ENCODE measurements around the gene CTSA.
A peak's percentile ranks its signal among the peaks of the same experiment; 100 is the strongest.

The CTSA gene

GRCh38 chr20:45890985-45891983 is at the start of gene CTSA, which contains the start of gene NEURL2:
CTSA (plus strand) TSS chr20:45891335; CDS start chr20:45891569, 234 bp downstream.
NEURL2 (minus strand) TSS chr20:45891208; CDS start chr20:45890991, 217 bp downstream.
- DNase-seq, result peak; percentile 80 to 84

- DNase-seq, result no peak
Measured at GRCh38 chr20:45841407-45842129, 49.6 kb upstream of the CTSA start.

DNA sequence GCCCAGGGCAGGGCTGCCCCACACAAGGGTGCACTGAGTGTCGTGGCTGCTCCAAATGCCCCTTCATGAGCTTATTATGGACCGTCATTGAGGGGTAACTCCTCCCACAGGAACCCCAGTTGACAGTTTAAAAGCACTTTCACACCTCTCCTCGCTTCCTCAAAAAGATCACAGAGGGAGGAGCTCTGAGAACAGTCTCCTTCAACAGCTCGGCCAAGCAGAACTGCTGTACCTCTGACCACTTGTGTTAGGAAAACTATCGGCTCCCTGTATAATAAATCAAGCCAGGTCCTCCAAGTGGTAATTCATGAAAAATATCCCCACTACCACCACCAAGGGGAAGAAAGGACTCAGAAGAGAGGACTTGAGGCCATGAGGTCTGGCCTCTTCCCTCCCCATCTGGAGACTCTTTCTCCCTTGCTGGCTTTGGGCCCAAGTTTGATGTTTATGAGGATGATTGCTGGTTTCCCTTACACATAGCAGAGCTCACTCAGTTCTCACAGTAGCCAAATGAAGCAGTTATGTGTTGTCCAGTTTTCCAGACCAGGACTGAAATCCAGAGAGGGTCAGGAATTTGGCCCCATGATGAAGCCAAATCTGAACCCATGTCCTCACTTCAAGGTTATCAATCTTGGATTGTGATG is 48.8 kb upstream of the CTSA start:
- DNase-seq, result no peak

DNA sequence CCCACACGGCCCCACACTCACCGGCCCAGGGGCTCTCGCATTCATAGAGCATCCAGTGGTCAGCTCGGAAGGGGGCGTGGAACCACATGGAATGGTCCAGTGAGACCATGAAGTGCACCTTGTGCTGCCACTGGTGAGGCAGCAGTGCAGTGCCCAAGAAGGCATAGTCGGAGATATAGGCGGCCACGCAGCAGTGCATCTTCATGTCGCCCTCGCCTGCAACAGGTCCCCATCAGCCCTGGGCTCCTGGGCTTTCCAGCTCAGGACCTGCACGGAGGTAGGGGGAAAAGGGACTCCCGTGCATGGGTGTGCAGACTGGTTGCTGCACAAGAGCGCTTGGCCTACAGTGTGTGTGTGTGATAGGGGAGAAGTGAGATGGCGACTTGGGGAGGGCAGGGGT is 47.6 kb upstream of the CTSA start:
- DNase-seq, result no peak

GRCh38 chr20:45845452-45845851 is 45.7 kb upstream of the CTSA start:
- no peak for DNase-seq

- no peak for DNase-seq
Measured at GRCh38 chr20:45848421-45848820, 42.7 kb upstream of the CTSA start.

GRCh38 chr20:45848969-45849582 is 42.1 kb upstream of the CTSA start:
- DNase-seq, result no peak

GRCh38 chr20:45850238-45850637 is 40.9 kb upstream of the CTSA start:
- DNase-seq, result no peak

- DNase-seq, result no peak
Measured at GRCh38 chr20:45850926-45851325, 40.2 kb upstream of the CTSA start.

DNA sequence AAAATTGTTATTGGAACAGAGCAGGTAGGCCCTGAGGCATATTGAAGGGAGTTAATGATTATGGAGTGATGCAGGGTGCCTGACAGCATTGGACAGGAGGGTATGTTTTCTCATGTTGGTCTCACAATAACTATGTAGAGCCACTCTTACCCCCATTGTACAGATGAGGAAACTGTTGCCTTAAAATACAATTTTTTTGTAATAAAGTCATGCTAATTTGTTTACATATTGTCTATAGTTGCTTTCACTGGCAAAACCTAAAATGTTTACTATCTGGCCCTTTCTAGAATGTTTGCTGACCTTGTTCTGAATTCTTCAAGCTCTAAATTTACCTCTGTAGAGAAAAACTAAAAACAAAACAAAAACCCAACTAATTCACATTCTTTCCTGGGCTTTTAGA is 39.6 kb upstream of the CTSA start:
- DNase-seq, result no peak

- no peak for DNase-seq
Measured at GRCh38 chr20:45852326-45852725, 38.8 kb upstream of the CTSA start.

DNA sequence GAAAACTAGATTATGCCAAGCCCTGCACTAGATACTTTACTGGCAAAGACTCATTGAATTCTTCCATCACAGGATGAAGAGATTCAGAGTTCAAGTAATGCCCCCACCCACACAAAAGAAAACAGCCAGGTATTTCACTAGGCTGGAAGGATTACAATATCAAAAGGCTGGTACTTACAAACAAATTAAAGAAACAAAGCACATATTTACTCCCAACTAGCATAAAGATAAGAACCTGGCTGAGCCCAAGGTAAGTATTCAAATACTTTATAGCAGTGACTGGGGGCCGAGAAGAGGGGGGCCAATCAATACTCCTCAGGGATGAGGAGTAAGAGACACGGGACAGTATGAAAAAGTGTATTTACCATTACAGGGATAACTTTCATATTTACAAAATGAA is 37.7 kb upstream of the CTSA start:
- no peak for DNase-seq

GRCh38 chr20:45857114-45857881 is 33.8 kb upstream of the CTSA start, which contains the start of the genes ACOT8 and ZSWIM3:
ACOT8 (minus strand) TSS chr20:45857392; CDS start chr20:45857315, 77 bp downstream.
ZSWIM3 (plus strand) TSS chr20:45857614; CDS start chr20:45857826, 212 bp downstream.
- DNase-seq, result peak; percentile 98 to 100

- no peak for DNase-seq
Measured at GRCh38 chr20:45857882-45858216, 33.3 kb upstream of the CTSA start.

GRCh38 chr20:45859916-45860315 is 31.2 kb upstream of the CTSA start:
- DNase-seq, result no peak

- no peak for DNase-seq
Measured at GRCh38 chr20:45860560-45861220, 30.4 kb upstream of the CTSA start.

DNA sequence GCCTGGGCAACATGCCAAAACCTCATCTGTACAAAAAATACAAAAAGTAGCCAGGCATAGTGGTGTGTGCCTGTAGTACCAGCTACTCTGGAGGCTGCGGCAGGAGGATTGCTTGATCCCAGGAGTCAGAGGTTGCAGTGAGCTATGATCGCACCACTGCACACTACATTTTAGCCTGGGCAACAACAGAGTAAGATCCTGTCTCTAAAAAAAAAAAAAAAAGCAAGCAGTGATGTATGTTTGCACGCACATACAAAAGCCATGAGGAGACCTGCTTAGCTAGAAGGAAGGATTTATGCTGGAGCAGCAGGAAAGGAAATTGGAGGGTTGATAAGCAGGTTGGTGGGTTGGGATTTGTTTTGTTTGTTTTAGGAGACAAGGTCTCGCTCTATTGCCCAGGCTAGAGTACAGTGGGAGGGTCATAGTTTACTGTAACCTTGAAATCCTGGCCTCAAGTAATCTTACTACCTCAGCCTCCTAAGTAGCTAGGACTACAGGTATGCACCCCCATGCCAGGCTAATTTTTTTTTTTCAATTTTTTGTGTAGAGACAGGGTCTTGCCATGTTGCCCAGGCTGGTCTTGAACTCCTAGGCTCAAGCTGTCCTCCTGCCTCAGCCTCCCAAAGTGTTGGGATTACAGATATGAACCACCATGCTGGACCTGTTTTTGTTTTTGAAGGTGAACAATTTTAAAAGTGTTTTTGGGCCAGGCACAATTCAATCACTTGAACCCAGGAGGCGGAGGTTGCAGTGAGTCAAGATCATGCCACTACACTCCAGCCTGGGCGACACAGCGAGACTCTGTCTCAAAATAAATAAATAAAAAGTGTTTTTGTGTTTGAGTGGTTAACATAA is 29.7 kb upstream of the CTSA start:
- DNase-seq, result no peak

GRCh38 chr20:45863543-45864470 is 27.3 kb upstream of the CTSA start:
- DNase-seq, result no peak

GRCh38 chr20:45866454-45866853 is 24.7 kb upstream of the CTSA start:
- no peak for DNase-seq

Measured in CD4-positive, alpha-beta T cell treated with Interleukin-4 for 1 hour (primary cell).